Measurements from ENCODE around the gene LANCL2.

DNA sequence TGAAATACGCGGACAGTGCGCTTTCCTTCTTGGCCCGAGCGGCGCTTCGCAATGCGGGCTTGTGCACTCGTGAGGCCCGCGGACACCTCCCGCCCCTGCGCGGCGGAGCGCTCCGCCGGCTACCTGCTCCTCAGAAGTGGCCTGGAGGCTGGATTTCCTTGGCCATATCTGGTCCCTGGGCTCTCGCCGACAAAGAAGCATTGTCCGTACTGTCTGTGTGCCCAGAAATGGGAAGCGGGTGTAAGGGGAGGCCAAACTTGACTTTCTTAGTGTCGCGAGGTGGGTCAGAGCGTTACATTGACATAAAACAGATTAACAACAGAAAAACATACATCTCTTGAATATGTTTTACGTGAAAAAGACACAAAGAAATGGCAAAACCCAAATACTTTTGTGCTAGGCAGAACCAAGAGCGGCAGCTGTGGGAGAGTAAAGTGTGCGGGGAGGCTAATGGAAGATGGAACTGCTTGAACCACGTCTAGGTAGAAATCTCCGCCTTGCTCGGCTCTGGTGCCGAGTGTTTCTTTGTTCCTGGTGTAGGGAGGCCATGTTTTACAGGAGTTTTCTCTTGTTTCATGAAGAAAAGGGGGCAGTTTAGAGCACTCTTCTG is 1.4 kb downstream of the LANCL2 start:
- TF ChIP-seq, protein P1, sequence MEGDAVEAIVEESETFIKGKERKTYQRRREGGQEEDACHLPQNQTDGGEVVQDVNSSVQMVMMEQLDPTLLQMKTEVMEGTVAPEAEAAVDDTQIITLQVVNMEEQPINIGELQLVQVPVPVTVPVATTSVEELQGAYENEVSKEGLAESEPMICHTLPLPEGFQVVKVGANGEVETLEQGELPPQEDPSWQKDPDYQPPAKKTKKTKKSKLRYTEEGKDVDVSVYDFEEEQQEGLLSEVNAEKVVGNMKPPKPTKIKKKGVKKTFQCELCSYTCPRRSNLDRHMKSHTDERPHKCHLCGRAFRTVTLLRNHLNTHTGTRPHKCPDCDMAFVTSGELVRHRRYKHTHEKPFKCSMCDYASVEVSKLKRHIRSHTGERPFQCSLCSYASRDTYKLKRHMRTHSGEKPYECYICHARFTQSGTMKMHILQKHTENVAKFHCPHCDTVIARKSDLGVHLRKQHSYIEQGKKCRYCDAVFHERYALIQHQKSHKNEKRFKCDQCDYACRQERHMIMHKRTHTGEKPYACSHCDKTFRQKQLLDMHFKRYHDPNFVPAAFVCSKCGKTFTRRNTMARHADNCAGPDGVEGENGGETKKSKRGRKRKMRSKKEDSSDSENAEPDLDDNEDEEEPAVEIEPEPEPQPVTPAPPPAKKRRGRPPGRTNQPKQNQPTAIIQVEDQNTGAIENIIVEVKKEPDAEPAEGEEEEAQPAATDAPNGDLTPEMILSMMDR (IDR thresholded peaks at IDR 0.05; ENCODE audit: borderline replicate concordance, extremely low read depth, low read length, poor library complexity, severe bottlenecking) = no peak
- no peak for TF ChIP-seq EZH2 (IDR thresholded peaks at IDR 0.05; ENCODE audit: borderline replicate concordance, low read depth, low read length, severe bottlenecking)

Data from DND-41 (cell line).